ENCODE measurements around the gene IGSF3. TPM values are rescaled to one million over a fixed set of nuclear protein-coding genes. Genes with fewer than 3 reads are reported as not detected.
"Not testable (repeated sequence)": the region's sequence is repeated elsewhere in the genome, so short reads cannot be mapped to it uniquely, and the experiment has no call there.

IGSF3 gene
- total RNA-seq, 1 donor from 2014 or later: 2.8 TPM

- not testable (repeated sequence) for DNase-seq (ENCODE audit: extremely low read depth, low read depth, low spot score)
Measured at GRCh38 chr1:116631996-116632925, 35.3 kb downstream of the IGSF3 start.

GRCh38 chr1:116631554-116631953, 36.0 kb downstream of the IGSF3 start:
- DNase-seq (ENCODE audit: extremely low read depth, low read depth, low spot score): not testable (repeated sequence)

- DNase-seq (ENCODE audit: extremely low read depth, low read depth, low spot score): not testable (repeated sequence)
Measured at GRCh38 chr1:116630057-116630456, 37.5 kb downstream of the IGSF3 start.

GRCh38 chr1:116629441-116629840, 38.1 kb downstream of the IGSF3 start:
- not testable (repeated sequence) for DNase-seq (ENCODE audit: extremely low read depth, low read depth, low spot score)

- DNase-seq (ENCODE audit: extremely low read depth, low read depth, low spot score): no peak
Measured at GRCh38 chr1:116628448-116628847, 39.1 kb downstream of the IGSF3 start.

- not testable (repeated sequence) for DNase-seq (ENCODE audit: extremely low read depth, low read depth, low spot score)
Measured at GRCh38 chr1:116627357-116627756, 40.2 kb downstream of the IGSF3 start.

- DNase-seq (ENCODE audit: extremely low read depth, low read depth, low spot score): not testable (repeated sequence)
Measured at GRCh38 chr1:116626915-116627314, 40.6 kb downstream of the IGSF3 start.

- not testable (repeated sequence) for DNase-seq (ENCODE audit: extremely low read depth, low read depth, low spot score)
Measured at GRCh38 chr1:116625155-116625554, 42.4 kb downstream of the IGSF3 start.

- DNase-seq (ENCODE audit: extremely low read depth, low read depth, low spot score): no peak
Measured at GRCh38 chr1:116624040-116624439, 43.5 kb downstream of the IGSF3 start.

- not testable (repeated sequence) for DNase-seq (ENCODE audit: extremely low read depth, low read depth, low spot score)
Measured at GRCh38 chr1:116622496-116622895, 45.0 kb downstream of the IGSF3 start.

GRCh38 chr1:116621756-116622155, 45.8 kb downstream of the IGSF3 start:
- DNase-seq (ENCODE audit: extremely low read depth, low read depth, low spot score): not testable (repeated sequence)

- not testable (repeated sequence) for DNase-seq (ENCODE audit: extremely low read depth, low read depth, low spot score)
Measured at GRCh38 chr1:116620392-116620791, 47.1 kb downstream of the IGSF3 start.

GRCh38 chr1:116619106-116619505, 48.4 kb downstream of the IGSF3 start:
- DNase-seq (ENCODE audit: extremely low read depth, low read depth, low spot score): not testable (repeated sequence)

- not testable (repeated sequence) for DNase-seq (ENCODE audit: extremely low read depth, low read depth, low spot score)
Measured at GRCh38 chr1:116617808-116618207, 49.7 kb downstream of the IGSF3 start.

GRCh38 chr1:116613825-116614224, 53.7 kb downstream of the IGSF3 start:
- DNase-seq (ENCODE audit: extremely low read depth, low read depth, low spot score): not testable (repeated sequence)

- not testable (repeated sequence) for DNase-seq (ENCODE audit: extremely low read depth, low read depth, low spot score)
Measured at GRCh38 chr1:116609801-116610371, 57.6 kb downstream of the IGSF3 start.

- not testable (repeated sequence) for DNase-seq (ENCODE audit: extremely low read depth, low read depth, low spot score)
Measured at GRCh38 chr1:116608841-116609240, 58.7 kb downstream of the IGSF3 start.

- not testable (repeated sequence) for DNase-seq (ENCODE audit: extremely low read depth, low read depth, low spot score)
Measured at GRCh38 chr1:116608151-116608550, 59.4 kb downstream of the IGSF3 start.

GRCh38 chr1:116607463-116607862, 60.1 kb downstream of the IGSF3 start:
- DNase-seq (ENCODE audit: extremely low read depth, low read depth, low spot score): not testable (repeated sequence)

- not testable (repeated sequence) for DNase-seq (ENCODE audit: extremely low read depth, low read depth, low spot score)
Measured at GRCh38 chr1:116606067-116606466, 61.5 kb downstream of the IGSF3 start.

- DNase-seq (ENCODE audit: extremely low read depth, low read depth, low spot score): no peak
Measured at GRCh38 chr1:116605315-116605714, 62.2 kb downstream of the IGSF3 start.

- DNase-seq (ENCODE audit: extremely low read depth, low read depth, low spot score): not testable (repeated sequence)
Measured at GRCh38 chr1:116604408-116604807, 63.1 kb downstream of the IGSF3 start.

All from glomerular endothelial cell (primary cell).